HEK293 (cell line): ENCODE measurements around the gene MAML3.

Experiments
- CTCF ChIA-PET: fragments of 350-600 bp; formaldehyde crosslinking; extraction: SDS; loops from one replicate; lab custom pipeline; 2021; ENCODE audit warnings: antibody characterized with exemption; lab: Yijun Ruan, JAX
- POLR2A ChIA-PET: fragments of 300-600 bp; formaldehyde crosslinking; extraction: SDS; loops from one replicate; lab custom pipeline; 2020; ENCODE audit warnings: antibody characterized with exemption, inconsistent platforms; lab: Yijun Ruan, JAX
- H3K27ac ChIP-seq: fragments of 200-500 bp; sonication (Bioruptor generic); 2 replicates; pipeline ENCODE4 v1.5.1; 2014; ENCODE audit warnings: low read depth, low read length, control low read depth, inconsistent platforms; ENCODE audit errors: extremely low read depth
- H3K36me3 ChIP-seq, 2 experiments: fragments of 200-500 bp in 1 of 2; sonication (Bioruptor generic) in 1 of 2; 1 replicate in 1 of 2; 2 replicates in 1 of 2; pipeline ENCODE4 v1.5.1; 2014 to 2017; ENCODE audit warnings: inconsistent platforms in 2 of 2, low read length in 2 of 2; ENCODE audit not compliant: control insufficient read depth in 2 of 2, insufficient read depth in 1 of 2
- H3K4me1 ChIP-seq: fragments of 200-500 bp; sonication (Bioruptor generic); 2 replicates; pipeline ENCODE4 v1.5.1; 2014; ENCODE audit warnings: mild to moderate bottlenecking, low read length, inconsistent platforms; ENCODE audit not compliant: control insufficient read depth, insufficient read depth
- H3K4me3 ChIP-seq: 2 replicates; pipeline ENCODE4 v1.5.1; 2011; ENCODE audit warnings: low read depth, mild to moderate bottlenecking, control low read depth, low read length, moderate library complexity
- H3K9me3 ChIP-seq: fragments of 200-500 bp; sonication (Bioruptor generic); 2 replicates; pipeline ENCODE4 v1.5.1; 2014; ENCODE audit warnings: low read depth, low read length, inconsistent platforms; ENCODE audit not compliant: control insufficient read depth, insufficient read depth
- BCL11B ChIP-seq: fragments of 450-650 bp; formaldehyde crosslinking; IDR thresholded peaks from 2 replicates; pipeline ENCODE4 v1.5.1; 2016; ENCODE audit warnings: low read depth, missing biosample characterization, missing genetic modification characterization
- FEZF1 ChIP-seq: fragments of 450-650 bp; formaldehyde crosslinking; IDR thresholded peaks from 2 replicates; pipeline ENCODE4 v1.5.1; 2016; ENCODE audit warnings: missing biosample characterization, missing genetic modification characterization
- HOXD13 ChIP-seq: sonication (generic); formaldehyde crosslinking; IDR thresholded peaks from 2 replicates; pipeline ENCODE4 v1.8.0; 2022; ENCODE audit warnings: missing genetic modification reagents, borderline replicate concordance
- KLF1 ChIP-seq: fragments of 450-650 bp; formaldehyde crosslinking; IDR thresholded peaks from 2 replicates; pipeline ENCODE4 v1.5.1; 2016; ENCODE audit warnings: missing biosample characterization, missing genetic modification characterization
- KLF7 ChIP-seq: fragments of 450-650 bp; formaldehyde crosslinking; IDR thresholded peaks from 2 replicates; pipeline ENCODE4 v1.5.1; 2016; ENCODE audit warnings: missing biosample characterization, missing genetic modification characterization, borderline replicate concordance
- KLF8 ChIP-seq: fragments of 450-650 bp; formaldehyde crosslinking; IDR thresholded peaks from 2 replicates; pipeline ENCODE4 v1.5.1; 2016; ENCODE audit warnings: missing biosample characterization, missing genetic modification characterization
- MYNN ChIP-seq: fragments of 450-650 bp; formaldehyde crosslinking; IDR thresholded peaks from 2 replicates; pipeline ENCODE4 v1.5.1; 2016; ENCODE audit warnings: missing biosample characterization, missing genetic modification characterization, borderline replicate concordance
- MZF1 ChIP-seq: fragments of 450-650 bp; formaldehyde crosslinking; IDR thresholded peaks from 2 replicates; pipeline ENCODE4 v1.5.1; 2017; ENCODE audit warnings: missing biosample characterization, missing genetic modification characterization, borderline replicate concordance
- SCRT2 ChIP-seq: fragments of 450-650 bp; formaldehyde crosslinking; IDR thresholded peaks from 2 replicates; pipeline ENCODE4 v1.5.1; 2016; ENCODE audit warnings: missing biosample characterization, missing genetic modification characterization
- ZBTB1 ChIP-seq: fragments of 450-650 bp; formaldehyde crosslinking; IDR thresholded peaks from 2 replicates; pipeline ENCODE4 v1.5.1; 2016; ENCODE audit warnings: missing biosample characterization, missing genetic modification characterization
- ZFP37 ChIP-seq: fragments of 450-650 bp; formaldehyde crosslinking; IDR thresholded peaks from 2 replicates; pipeline ENCODE4 v1.5.1; 2016; ENCODE audit warnings: missing biosample characterization, missing genetic modification characterization
- ZNF157 ChIP-seq: fragments of 450-650 bp; formaldehyde crosslinking; IDR thresholded peaks from 2 replicates; pipeline ENCODE4 v1.5.1; 2016; ENCODE audit warnings: missing biosample characterization, missing genetic modification characterization
- ZNF18 ChIP-seq: fragments of 450-650 bp; formaldehyde crosslinking; IDR thresholded peaks from 2 replicates; pipeline ENCODE4 v1.5.1; 2016; ENCODE audit warnings: missing biosample characterization, missing genetic modification characterization
- ZNF354C ChIP-seq: fragments of 450-650 bp; formaldehyde crosslinking; IDR thresholded peaks from 2 replicates; pipeline ENCODE4 v1.5.1; 2016; ENCODE audit warnings: missing biosample characterization, missing genetic modification characterization, low read depth, borderline replicate concordance
- ZNF391 ChIP-seq: fragments of 450-650 bp; formaldehyde crosslinking; IDR thresholded peaks from 2 replicates; pipeline ENCODE4 v1.5.1; 2016; ENCODE audit warnings: low read depth, missing biosample characterization, missing genetic modification characterization, borderline replicate concordance
- ZNF473 ChIP-seq: fragments of 450-650 bp; formaldehyde crosslinking; IDR thresholded peaks from 2 replicates; pipeline ENCODE4 v1.5.1; 2017; ENCODE audit warnings: missing biosample characterization, missing genetic modification characterization
- ZNF544 ChIP-seq: fragments of 450-650 bp; formaldehyde crosslinking; IDR thresholded peaks from 2 replicates; pipeline ENCODE4 v1.5.0; 2017; ENCODE audit warnings: missing biosample characterization, missing genetic modification characterization
- ZNF561 ChIP-seq: fragments of 450-650 bp; IDR thresholded peaks from 2 replicates; pipeline ENCODE4 v1.5.1; 2018; ENCODE audit warnings: missing biosample characterization, missing genetic modification characterization, borderline replicate concordance
- ZNF623 ChIP-seq: fragments of 450-650 bp; formaldehyde crosslinking; IDR thresholded peaks from 2 replicates; pipeline ENCODE4 v1.5.1; 2016; ENCODE audit warnings: missing biosample characterization, missing genetic modification characterization
- ZNF677 ChIP-seq: fragments of 450-650 bp; IDR thresholded peaks from 2 replicates; pipeline ENCODE4 v1.5.0; 2018; ENCODE audit warnings: missing biosample characterization, mild to moderate bottlenecking, missing genetic modification characterization, moderate library complexity
- ZNF792 ChIP-seq: fragments of 450-650 bp; formaldehyde crosslinking; IDR thresholded peaks from 2 replicates; pipeline ENCODE4 v1.5.1; 2016; ENCODE audit warnings: missing biosample characterization, missing genetic modification characterization
- TF ChIP-seq, protein P1 (sequence below): fragments of 450-650 bp; formaldehyde crosslinking; IDR thresholded peaks from 2 replicates; pipeline ENCODE4 v1.5.1; 2016; ENCODE audit warnings: missing biosample characterization, missing genetic modification characterization
- TF ChIP-seq, protein P2 (sequence below): fragments of 450-650 bp; formaldehyde crosslinking; IDR thresholded peaks from 2 replicates; pipeline ENCODE4 v1.5.1; 2016; ENCODE audit warnings: missing biosample characterization, missing genetic modification characterization
- TF ChIP-seq, protein P3 (sequence below): fragments of 450-650 bp; formaldehyde crosslinking; IDR thresholded peaks from 2 replicates; pipeline ENCODE4 v1.5.1; 2016; ENCODE audit warnings: missing biosample characterization, missing genetic modification characterization
- TF ChIP-seq, protein P4 (sequence below): fragments of 450-650 bp; formaldehyde crosslinking; IDR thresholded peaks from 2 replicates; pipeline ENCODE4 v1.5.1; 2016; ENCODE audit warnings: missing biosample characterization, missing genetic modification characterization
- TF ChIP-seq, protein P5 (sequence below): fragments of 450-650 bp; formaldehyde crosslinking; IDR thresholded peaks from 2 replicates; pipeline ENCODE4 v1.5.1; 2016; ENCODE audit warnings: missing biosample characterization, missing genetic modification characterization

MAML3 gene

GRCh38 chr4:139745111-139745639 lies 408.8 kb downstream of the MAML3 start:
- ChIA-PET CTCF (interaction anchor here (1.5 kb wide), 1 partner anchor 11 kb away, joined by 5 read pairs; no protein-coding TSS in a partner anchor), POLR2A (interaction anchor here (0.6 kb wide), 1 partner anchor 130 kb away, joined by 3 read pairs; no protein-coding TSS in a partner anchor)
- H3K36me3 ChIP-seq, result no peaks in the 10 kb centered on the region
- H3K27ac ChIP-seq, result no peak overlapping the region
- H3K9me3 ChIP-seq, result no peaks in the 10 kb centered on the region
- 0 out of 2 replicates have a peak, but pooled peaks cover 2% of the 10 kb centered on the region for H3K4me1 ChIP-seq
- TF ChIP-seq MZF1 (no peak), ZNF354C (no peak), MYNN (no peak), KLF8 (tag by site-specific recombination) (no peak)
- TF ChIP-seq, protein P1, sequence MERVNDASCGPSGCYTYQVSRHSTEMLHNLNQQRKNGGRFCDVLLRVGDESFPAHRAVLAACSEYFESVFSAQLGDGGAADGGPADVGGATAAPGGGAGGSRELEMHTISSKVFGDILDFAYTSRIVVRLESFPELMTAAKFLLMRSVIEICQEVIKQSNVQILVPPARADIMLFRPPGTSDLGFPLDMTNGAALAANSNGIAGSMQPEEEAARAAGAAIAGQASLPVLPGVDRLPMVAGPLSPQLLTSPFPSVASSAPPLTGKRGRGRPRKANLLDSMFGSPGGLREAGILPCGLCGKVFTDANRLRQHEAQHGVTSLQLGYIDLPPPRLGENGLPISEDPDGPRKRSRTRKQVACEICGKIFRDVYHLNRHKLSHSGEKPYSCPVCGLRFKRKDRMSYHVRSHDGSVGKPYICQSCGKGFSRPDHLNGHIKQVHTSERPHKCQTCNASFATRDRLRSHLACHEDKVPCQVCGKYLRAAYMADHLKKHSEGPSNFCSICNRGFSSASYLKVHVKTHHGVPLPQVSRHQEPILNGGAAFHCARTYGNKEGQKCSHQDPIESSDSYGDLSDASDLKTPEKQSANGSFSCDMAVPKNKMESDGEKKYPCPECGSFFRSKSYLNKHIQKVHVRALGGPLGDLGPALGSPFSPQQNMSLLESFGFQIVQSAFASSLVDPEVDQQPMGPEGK, result no peak
- H3K4me3 ChIP-seq, result no peak overlapping the region

GRCh38 chr4:139744232-139744631 lies 409.8 kb downstream of the MAML3 start:
- H3K4me1 ChIP-seq, result 0 out of 2 replicates have a peak, but pooled peaks cover 2% of the 10 kb centered on the region
- ChIA-PET CTCF (interaction anchor here (1.5 kb wide), 1 partner anchor 10 kb away, joined by 5 read pairs; no protein-coding TSS in a partner anchor), POLR2A (no interaction called here)
- H3K36me3 ChIP-seq, result no peaks in the 10 kb centered on the region
- no peak overlapping the region for H3K27ac ChIP-seq
- TF ChIP-seq ZFP37, result no peak
- TF ChIP-seq ZNF18 (tag by site-specific recombination), result no peak
- TF ChIP-seq, protein P2, sequence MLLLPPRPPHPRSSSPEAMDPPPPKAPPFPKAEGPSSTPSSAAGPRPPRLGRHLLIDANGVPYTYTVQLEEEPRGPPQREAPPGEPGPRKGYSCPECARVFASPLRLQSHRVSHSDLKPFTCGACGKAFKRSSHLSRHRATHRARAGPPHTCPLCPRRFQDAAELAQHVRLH, result no peak
- TF ChIP-seq, protein P3, sequence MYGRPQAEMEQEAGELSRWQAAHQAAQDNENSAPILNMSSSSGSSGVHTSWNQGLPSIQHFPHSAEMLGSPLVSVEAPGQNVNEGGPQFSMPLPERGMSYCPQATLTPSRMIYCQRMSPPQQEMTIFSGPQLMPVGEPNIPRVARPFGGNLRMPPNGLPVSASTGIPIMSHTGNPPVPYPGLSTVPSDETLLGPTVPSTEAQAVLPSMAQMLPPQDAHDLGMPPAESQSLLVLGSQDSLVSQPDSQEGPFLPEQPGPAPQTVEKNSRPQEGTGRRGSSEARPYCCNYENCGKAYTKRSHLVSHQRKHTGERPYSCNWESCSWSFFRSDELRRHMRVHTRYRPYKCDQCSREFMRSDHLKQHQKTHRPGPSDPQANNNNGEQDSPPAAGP, result no peak
- TF ChIP-seq ZNF157 (tag by site-specific recombination), result no peak
- no peak for TF ChIP-seq ZNF391 (tag by site-specific recombination)
- TF ChIP-seq, protein P4, sequence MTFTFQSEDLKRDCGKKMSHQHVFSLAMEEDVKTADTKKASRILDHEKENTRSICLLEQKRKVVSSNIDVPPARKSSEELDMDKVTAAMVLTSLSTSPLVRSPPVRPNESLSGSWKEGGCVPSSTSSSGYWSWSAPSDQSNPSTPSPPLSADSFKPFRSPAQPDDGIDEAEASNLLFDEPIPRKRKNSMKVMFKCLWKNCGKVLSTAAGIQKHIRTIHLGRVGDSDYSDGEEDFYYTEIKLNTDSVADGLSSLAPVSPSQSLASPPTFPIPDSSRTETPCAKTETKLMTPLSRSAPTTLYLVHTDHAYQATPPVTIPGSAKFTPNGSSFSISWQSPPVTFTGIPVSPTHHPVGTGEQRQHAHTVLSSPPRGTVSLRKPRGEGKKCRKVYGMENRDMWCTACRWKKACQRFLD, result no peak
- TF ChIP-seq SCRT2 (tag by site-specific recombination), result no peak
- no peak for TF ChIP-seq ZNF544
- no peak overlapping the region for H3K4me3 ChIP-seq
- H3K9me3 ChIP-seq, result no peaks in the 10 kb centered on the region

DNA sequence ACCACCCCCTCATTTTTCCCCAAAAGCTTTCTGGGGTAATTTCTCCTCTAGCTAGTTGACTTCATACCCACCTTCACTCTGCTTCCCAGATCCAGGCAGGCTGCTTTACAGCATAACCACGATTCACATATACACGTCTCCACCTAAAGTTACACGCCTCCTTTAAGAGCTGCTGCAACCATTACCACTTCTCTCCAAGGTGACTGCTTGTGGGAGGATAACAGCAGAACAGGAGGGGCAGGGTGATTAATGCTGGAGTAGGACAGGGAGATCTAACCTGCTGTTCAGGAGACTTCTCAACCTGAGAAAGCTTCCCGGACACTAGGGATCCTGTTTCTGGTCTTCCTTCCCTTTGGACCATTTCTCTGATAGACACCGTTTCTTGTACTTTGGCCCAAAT lies 411.0 kb downstream of the MAML3 start:
- CTCF ChIA-PET, result interaction anchor here (0.6 to 0.8 kb wide), 4 partner anchors 17 to 617 kb away, joined by 3 to 4 read pairs (median 3); no protein-coding TSS in a partner anchor
- Histone ChIP-seq H3K36me3 (no peaks in the 10 kb centered on the region), H3K4me1 (0 out of 2 replicates have a peak, but pooled peaks cover 2% of the 10 kb centered on the region), H3K9me3 (no peaks in the 10 kb centered on the region), H3K27ac (no peak overlapping the region), H3K4me3 (no peak overlapping the region)
- POLR2A ChIA-PET, result no interaction called here
- TF ChIP-seq ZBTB1 (tag by site-specific recombination) (no peak), KLF1 (tag by site-specific recombination) (no peak), ZNF677 (tag by site-specific recombination) (no peak), ZNF623 (tag by site-specific recombination) (no peak), KLF7 (no peak), BCL11B (tag by site-specific recombination) (no peak), ZNF792 (tag by site-specific recombination) (no peak), ZFP37 (no peak), FEZF1 (tag by site-specific recombination) (no peak), ZNF561 (no peak), ZNF473 (no peak), HOXD13 (CRISPR knock-in tag) (no peak)
- TF ChIP-seq, protein P5, sequence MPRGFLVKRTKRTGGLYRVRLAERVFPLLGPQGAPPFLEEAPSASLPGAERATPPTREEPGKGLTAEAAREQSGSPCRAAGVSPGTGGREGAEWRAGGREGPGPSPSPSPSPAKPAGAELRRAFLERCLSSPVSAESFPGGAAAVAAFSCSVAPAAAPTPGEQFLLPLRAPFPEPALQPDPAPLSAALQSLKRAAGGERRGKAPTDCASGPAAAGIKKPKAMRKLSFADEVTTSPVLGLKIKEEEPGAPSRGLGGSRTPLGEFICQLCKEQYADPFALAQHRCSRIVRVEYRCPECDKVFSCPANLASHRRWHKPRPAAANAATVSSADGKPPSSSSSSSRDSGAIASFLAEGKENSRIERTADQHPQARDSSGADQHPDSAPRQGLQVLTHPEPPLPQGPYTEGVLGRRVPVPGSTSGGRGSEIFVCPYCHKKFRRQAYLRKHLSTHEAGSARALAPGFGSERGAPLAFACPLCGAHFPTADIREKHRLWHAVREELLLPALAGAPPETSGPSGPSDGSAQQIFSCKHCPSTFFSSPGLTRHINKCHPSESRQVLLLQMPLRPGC, result no peak
